ENCODE measurements around the gene AP4E1.

- TF ChIP-seq POLR2A (IDR thresholded peaks at IDR 0.05; ENCODE audit: low read length) (no peak), GATA1 (IDR thresholded peaks at IDR 0.05; ENCODE audit: low read depth, low read length) (no peak)
These were observed 122.3 kb downstream of the AP4E1 start for GRCh38 chr15:51030649-51031316.
